ENCODE measurements around the gene DUSP23.

Gene DUSP23

DNA sequence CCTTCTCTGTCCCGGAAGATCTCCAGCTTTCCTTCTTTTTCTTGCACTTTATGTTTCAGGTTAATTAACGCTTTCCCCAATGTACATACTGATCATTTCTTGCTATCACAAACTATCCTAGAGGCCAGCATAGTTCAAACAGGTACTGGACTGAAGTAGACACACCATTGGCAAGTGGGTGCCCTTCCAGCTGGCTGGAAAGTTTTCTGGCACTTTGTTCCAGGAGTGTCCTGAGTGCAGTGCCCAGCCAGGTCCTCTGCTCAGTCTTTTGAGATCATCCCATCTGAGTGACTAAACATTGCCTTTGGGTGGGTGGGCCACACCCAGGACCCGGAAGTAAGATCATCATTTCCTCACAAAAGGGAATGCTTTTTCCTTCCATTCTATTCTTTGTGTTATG, 15.0 kb upstream of the DUSP23 start:
- H3K4me3 ChIP-seq (ENCODE audit: low read depth, low read length): no peak overlapping the region
- no peak for TF ChIP-seq CTCF (IDR thresholded peaks at IDR 0.05; ENCODE audit: low read depth, low read length, missing control alignments)
- no peak for DNase-seq (ENCODE audit: low read depth)

GRCh38 chr1:159771127-159771895, 9.5 kb upstream of the DUSP23 start:
- no peak for TF ChIP-seq CTCF (IDR thresholded peaks at IDR 0.05; ENCODE audit: low read depth, low read length, missing control alignments)
- DNase-seq (ENCODE audit: low read depth): no peak

GRCh38 chr1:159774465-159774864, 6.3 kb upstream of the DUSP23 start:
- TF ChIP-seq CTCF (IDR thresholded peaks at IDR 0.05; ENCODE audit: low read depth, low read length, missing control alignments): no peak

More at GRCh38 chr1:159771127-159771895, 9.5 kb upstream of the DUSP23 start:
- no peak overlapping the region for H3K4me3 ChIP-seq (ENCODE audit: low read depth, low read length)

DNA sequence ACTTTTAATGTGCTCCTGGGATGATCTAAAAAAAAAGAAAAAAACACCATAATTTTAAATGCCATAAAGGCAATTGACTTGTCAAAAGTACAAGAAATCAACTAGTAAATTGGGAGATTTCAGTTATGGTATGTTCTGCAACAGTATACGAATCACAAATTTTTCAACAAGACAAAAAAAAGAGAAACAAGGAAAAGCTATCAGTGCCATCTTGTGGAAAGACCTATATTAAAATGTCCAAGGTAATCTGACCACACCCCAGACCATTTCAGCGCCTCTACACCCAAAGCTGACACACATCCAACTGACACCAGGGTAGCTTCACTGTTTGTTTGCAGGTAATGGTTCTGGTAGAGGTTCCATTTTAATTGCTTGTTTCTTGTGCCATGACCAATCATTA, 5.0 kb upstream of the DUSP23 start:
- no peak overlapping the region for H3K4me3 ChIP-seq (ENCODE audit: low read depth, low read length)
- TF ChIP-seq CTCF (IDR thresholded peaks at IDR 0.05; ENCODE audit: low read depth, low read length, missing control alignments): no peak
- DNase-seq (ENCODE audit: low read depth): no peak

More at GRCh38 chr1:159774465-159774864, 6.3 kb upstream of the DUSP23 start:
- DNase-seq (ENCODE audit: low read depth): no peak
- no peak overlapping the region for H3K4me3 ChIP-seq (ENCODE audit: low read depth, low read length)

- DNase-seq (ENCODE audit: low read depth): no peak
- H3K4me3 ChIP-seq (ENCODE audit: low read depth, low read length): no peak overlapping the region
- no peak for TF ChIP-seq CTCF (IDR thresholded peaks at IDR 0.05; ENCODE audit: low read depth, low read length, missing control alignments)
Observed at GRCh38 chr1:159778266-159778665, 2.5 kb upstream of the DUSP23 start.

- no peak for DNase-seq (ENCODE audit: low read depth)
- no peak overlapping the region for H3K4me3 ChIP-seq (ENCODE audit: low read depth, low read length)
- TF ChIP-seq CTCF (IDR thresholded peaks at IDR 0.05; ENCODE audit: low read depth, low read length, missing control alignments): no peak
Observed at GRCh38 chr1:159779403-159779851, 1.3 kb upstream of the DUSP23 start.

DNA sequence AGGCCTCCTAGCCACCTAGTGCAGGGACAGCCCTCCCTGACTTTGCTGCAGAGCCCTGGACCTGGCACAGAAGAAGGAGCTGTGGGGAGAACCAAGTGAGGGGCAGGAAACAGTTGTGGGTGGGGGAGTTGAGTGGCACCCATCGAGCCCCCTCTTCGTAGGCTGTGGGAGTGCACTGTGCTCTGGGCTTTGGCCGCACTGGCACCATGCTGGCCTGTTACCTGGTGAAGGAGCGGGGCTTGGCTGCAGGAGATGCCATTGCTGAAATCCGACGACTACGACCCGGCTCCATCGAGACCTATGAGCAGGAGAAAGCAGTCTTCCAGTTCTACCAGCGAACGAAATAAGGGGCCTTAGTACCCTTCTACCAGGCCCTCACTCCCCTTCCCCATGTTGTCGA, 1.2 kb downstream of the DUSP23 start:
- H3K4me3 ChIP-seq (ENCODE audit: low read depth, low read length): no peak overlapping the region
- TF ChIP-seq CTCF (IDR thresholded peaks at IDR 0.05; ENCODE audit: low read depth, low read length, missing control alignments): no peak
- no peak for DNase-seq (ENCODE audit: low read depth)

All from GM12864 (cell line).